CD4-positive, alpha-beta T cell treated with Interleukin-15 for 4 hours (primary cell): Measurements from ENCODE around the gene AHRR.
"Not testable (repeated sequence)": the region's sequence is repeated elsewhere in the genome, so short reads cannot be mapped to it uniquely, and the experiment has no call there.

ENCODE experiments used
- DNase-seq: peaks from one replicate; pipeline ENCODE4 v3.0.0-alpha.2; 2020; ENCODE audit warnings: low spot score

AHRR gene

GRCh38 chr5:305459-305858 is 16.1 kb upstream of the AHRR start:
- no peak for DNase-seq

GRCh38 chr5:306011-306805 is 15.3 kb upstream of the AHRR start:
- no peak for DNase-seq

- no peak for DNase-seq
Observed at GRCh38 chr5:307306-307705, 14.2 kb upstream of the AHRR start.

- DNase-seq = no peak
Observed at GRCh38 chr5:307794-308579, 13.5 kb upstream of the AHRR start.

DNA sequence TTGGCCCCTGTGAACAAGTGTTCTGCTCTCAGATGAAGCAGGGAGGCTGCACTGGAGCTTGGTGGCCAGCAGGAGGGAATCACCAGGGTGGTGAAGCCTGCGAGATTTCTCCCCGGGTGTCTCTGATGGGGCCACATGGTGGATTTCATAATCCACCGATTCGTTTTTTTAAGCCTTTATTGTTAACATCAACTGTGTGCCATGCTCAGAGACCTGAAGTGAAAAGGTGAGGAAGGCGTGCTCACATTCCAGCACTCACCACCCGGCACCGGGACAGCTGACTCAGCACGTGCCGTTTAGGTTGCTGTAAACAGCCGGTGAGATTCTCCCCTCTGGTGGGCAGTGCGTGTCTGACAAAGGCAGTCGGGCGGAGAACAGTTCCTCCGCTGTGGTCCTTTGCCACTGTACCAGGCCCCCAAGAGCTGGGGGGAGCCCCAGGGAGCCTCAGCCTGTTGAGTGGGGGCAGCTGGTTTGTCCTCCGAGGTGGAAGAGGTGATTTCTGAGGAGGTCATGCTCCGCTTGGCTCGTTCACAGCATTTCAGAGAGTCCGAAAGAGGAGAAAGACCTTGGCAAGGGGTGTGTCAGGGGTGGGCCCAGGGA is 12.7 kb upstream of the AHRR start:
- no peak for DNase-seq

DNA sequence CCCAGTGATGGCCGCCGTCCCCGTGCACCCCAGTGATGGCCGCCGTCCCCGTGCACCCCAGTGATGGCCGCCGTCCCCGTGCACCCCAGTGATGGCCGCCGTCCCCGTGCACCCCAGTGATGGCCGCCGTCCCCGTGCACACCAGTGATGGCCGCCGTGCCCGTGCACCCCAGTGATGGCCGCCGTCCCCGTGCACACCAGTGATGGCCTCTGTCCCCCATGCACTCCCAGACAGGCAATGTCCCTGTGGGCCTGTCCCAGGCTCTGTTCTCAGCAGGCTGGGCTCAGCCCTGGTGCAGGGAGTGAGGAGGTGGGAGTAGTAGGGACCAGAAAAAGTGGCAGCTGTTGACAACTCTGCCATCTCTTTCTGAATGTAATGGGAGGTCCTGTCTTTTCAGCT is 11.7 kb upstream of the AHRR start:
- DNase-seq = not testable (repeated sequence)

DNA sequence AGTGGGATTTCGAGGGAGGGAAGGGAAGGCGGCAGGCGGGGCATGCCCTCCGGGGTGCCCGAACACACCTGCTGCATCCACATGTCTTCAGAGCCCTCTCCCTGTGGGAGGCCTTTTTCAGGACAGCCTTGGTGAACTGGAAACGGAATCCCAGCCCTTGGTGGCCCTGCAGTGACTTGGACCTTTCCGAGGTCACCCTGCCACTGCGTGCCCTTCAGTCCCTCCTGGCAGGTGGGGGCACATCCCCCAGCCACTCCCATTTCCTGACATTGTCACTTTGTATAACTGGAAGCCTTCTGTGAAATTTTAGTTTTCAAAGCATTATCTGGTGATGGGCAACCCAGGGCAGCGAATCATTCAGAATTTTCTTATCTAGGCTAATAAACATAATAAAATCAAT is 11.0 kb upstream of the AHRR start:
- DNase-seq = no peak

- no peak for DNase-seq
Observed at GRCh38 chr5:310941-311434, 10.5 kb upstream of the AHRR start.

GRCh38 chr5:311963-312362 is 9.6 kb upstream of the AHRR start:
- DNase-seq = no peak

DNA sequence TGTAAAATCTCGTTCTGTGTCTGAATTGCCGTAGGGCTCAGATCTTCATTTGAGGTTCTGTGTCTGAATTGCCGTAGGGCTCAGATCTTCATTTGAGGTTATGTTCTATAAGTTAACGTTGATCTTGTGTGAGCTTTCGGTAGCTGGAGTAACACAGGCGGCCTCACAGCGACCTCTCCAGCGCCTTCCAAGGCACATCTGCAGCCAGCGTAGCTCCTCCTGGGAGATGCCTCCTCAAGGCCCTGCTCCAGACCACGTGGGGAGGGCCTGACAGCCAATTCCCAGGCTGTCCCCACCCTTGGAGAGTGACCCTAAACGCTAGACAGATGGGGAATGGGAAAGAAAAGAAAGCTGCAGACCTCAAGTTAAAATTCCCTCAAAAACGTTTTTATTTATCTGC is 8.7 kb upstream of the AHRR start:
- no peak for DNase-seq

DNA sequence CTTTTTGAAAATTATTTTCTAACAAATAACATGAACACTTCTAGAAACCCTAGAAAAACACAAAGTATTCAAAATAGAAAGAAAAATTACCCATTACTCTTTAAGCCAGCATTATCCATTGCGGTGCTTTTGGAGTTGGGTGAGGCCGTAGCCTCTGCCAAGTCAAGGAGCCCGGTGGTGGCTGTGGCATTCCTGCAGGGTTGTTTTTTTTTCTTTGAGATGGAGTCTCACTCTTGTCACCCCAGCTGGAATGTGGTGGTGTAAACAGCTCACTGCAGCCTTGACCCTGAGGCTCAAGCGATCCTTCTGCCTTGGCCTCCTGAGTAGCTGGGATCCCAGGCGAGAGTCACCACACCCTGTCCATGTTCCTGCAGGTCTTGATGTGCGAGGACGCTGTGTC is 8.2 kb upstream of the AHRR start:
- DNase-seq = no peak

DNA sequence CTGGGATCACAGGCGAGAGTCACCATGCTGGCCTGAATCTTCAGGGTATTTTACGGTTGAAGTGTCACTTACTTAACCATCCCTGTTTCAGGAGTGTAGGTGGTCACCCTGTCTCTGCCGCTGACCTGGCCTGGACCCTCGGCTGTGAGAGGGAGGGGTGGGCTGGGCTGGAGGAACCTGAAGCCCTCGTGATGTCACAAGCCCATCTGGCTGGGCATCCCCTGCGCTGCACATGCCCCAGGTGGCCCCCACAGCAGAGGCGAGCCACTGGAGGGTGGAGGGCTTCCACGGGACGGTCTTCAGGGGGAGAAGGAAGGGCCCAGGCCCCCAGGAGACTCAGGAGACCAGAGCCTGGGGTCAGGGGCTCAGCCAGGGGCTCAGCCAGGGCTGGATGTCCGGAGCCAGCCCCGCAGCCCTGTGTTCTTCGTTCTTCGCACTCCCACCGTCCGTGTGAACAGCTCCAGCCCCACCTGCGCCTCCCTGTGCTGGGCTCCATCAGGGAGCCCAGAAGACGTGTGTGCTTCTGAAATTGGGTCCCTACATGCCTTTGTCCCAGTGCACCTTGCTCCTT is 7.6 kb upstream of the AHRR start:
- DNase-seq = no peak

DNA sequence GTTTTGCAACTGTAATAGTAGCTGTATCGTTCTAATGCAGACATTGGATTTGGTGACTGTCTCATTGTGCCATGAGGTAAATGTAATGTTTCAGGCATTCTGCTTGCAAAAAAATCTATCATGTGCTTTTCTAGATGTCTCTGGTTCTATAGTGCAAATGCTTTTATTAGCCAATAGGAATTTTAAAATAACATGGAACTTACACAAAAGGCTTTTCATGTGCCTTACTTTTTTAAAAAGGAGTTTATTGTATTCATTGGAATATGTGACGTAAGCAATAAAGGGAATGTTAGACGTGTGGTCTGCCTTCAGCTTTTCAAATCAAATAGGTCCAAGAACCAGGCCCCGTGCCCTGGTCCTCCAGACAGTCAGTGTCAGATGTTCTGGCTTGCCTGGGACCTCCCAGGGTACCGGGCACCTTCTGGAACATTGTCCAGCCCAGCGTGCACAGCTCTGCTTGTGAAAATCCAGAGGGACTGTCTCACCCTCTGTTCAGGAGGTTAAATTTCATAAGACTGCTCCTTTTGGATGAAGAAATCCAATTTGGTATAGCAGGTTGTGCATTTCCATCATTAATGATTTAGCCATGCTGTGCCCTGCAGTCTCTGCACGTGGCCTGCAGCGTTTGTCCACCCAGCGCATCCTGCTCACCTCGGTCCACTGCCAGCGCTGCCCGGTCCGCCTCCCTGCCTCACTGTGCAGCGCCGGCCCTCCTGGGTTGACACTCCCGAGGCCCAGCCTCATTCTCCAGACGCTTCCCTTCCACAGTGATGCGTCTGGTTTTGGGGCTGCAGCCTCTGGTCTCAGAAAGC is 6.6 kb upstream of the AHRR start:
- DNase-seq = no peak

GRCh38 chr5:315488-316209 is 5.9 kb upstream of the AHRR start:
- DNase-seq = no peak

- no peak for DNase-seq
Observed at GRCh38 chr5:316210-317085, 5.1 kb upstream of the AHRR start.

DNA sequence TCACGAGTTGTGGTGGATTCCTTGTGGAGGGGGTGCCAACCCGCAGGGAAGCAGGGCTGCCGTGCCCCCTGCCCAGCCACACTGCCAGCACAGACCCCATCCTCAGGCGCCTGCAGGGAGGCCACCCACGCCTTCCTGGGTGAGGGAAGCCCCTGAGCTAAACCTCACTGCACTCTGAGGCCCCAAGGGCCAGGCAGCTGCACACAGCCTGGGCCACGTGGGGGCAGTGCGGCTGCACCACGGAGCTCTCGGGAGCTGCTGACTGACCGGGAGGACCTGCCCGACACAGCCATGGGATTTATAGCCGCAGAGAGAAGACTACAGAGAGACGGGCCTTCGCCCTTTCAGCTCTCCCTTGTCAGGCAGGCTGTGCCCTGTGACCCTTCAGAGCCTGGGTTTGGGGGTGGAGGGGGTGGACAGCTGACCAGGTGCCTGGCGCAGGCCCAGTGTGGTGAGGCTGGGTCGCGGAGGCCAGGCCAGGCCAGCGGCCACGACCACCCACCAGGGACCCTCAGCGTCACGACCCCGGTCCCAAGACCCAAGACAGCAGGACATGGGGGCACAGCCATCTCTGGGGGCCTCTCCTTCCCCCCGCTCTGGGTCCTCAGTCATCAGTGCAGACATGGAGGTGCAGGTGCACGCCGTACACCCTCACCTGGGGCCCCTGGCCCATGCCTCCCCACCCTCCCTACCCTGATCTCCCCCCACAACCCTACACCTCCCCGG is 4.3 kb upstream of the AHRR start:
- DNase-seq = no peak

DNA sequence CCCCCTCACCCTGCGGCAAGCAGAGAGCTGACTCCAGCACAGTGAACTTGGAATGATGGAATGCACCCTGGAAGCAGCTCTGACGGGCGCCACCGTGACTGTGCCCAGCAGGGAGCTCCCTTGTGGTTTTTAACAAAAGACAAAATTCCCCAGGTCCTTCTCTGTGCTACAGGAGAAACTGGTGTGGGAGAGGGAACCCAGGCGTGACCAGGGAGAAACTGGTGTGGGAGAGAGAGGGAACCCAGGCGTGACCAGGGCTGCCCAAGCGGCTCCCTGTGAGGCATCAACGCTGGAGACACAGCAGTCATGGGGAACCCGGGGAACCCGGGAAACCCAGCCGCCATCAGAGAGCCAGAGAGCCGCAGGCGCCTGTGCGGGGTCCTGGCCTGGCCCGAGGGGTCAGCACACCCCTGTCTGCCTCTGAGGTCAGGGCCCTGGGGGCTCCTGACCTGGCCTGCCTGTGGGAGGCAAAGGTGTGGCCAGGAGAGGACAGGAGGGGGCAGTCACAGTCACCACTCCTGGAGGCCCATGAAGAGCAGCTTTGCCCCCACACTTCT is 3.1 kb upstream of the AHRR start:
- DNase-seq = no peak

GRCh38 chr5:318931-319601 is 2.4 kb upstream of the AHRR start:
- DNase-seq = no peak
